SH-SY5Y (cell line): ENCODE results near the gene KDELR3.

Experiments used
- GATA2 ChIP-seq: IDR thresholded peaks from 2 replicates; pipeline ENCODE4 v1.6.1; 2011; ENCODE audit warnings: mild to moderate bottlenecking, low read depth, low read length
- GATA3 ChIP-seq: IDR thresholded peaks from 2 replicates; pipeline ENCODE4 v1.6.1; 2011; ENCODE audit warnings: low read depth, mild to moderate bottlenecking, low read length, moderate library complexity

GRCh38 chr22:38424525-38425080 is 43.3 kb upstream of the KDELR3 start:
- TF ChIP-seq GATA3, result no peak
- no peak for TF ChIP-seq GATA2
